ENCODE data around the gene NUDT16L1.

DNA sequence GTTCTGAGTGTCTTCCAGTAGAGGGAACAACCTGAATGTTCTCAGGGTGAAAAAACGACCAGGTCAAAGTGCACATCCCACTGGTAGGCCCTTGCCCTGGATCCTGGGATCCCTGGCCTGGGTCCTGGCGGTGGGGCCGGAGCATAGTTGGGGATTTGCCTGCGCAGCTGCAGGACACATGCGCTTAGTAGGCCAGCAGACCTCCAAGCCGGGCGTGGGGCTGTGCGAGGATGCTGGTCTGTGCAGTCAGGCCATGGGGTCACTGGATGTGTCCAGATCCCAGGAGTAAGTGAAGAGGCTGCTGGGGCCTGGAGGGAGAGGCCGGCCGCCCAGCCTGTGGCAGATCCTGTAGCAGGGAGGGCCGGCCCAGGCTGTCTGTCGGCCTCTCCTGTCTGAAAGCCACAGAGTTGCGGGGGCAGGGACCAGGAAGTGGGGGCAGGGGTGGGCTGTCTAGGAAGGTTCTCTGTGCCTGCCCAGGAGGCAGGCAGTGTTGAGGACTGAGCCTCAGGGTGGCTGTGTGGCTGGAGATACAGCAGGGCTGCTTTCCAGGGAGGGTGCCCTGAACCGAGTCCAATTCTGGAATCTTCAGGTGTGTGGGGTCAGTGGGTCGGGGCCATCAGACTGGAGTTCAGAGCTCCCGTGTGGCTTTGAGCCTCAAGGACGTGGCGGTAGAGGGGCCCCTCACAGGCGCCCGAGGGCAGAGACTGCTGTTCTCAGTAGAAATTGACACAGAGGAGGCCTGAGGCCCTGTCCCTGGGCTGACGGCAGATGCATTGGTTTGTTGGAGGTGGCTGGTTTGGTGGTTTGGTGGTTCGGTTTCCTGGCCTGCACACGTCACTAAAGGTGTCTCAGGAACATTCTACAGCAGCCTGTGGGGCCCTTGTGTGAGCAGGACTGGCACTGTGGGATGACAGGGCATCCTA, 17.2 kb upstream of the NUDT16L1 start:
- TF ChIP-seq, protein P1, sequence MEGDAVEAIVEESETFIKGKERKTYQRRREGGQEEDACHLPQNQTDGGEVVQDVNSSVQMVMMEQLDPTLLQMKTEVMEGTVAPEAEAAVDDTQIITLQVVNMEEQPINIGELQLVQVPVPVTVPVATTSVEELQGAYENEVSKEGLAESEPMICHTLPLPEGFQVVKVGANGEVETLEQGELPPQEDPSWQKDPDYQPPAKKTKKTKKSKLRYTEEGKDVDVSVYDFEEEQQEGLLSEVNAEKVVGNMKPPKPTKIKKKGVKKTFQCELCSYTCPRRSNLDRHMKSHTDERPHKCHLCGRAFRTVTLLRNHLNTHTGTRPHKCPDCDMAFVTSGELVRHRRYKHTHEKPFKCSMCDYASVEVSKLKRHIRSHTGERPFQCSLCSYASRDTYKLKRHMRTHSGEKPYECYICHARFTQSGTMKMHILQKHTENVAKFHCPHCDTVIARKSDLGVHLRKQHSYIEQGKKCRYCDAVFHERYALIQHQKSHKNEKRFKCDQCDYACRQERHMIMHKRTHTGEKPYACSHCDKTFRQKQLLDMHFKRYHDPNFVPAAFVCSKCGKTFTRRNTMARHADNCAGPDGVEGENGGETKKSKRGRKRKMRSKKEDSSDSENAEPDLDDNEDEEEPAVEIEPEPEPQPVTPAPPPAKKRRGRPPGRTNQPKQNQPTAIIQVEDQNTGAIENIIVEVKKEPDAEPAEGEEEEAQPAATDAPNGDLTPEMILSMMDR (IDR thresholded peaks at IDR 0.05; ENCODE audit: poor library complexity, severe bottlenecking) = no peak
- TF ChIP-seq EZH2 (IDR thresholded peaks at IDR 0.05; ENCODE audit: borderline replicate concordance, insufficient read depth, low read length, poor library complexity, severe bottlenecking) = no peak
- no peak for TF ChIP-seq TAF1 (IDR thresholded peaks at IDR 0.05; ENCODE audit: low read depth)
